GM12878 (cell line): ENCODE data around the gene SOX5. TPM values are rescaled to one million over a fixed set of nuclear protein-coding genes. Genes with fewer than 3 reads are reported as not detected.

Experiments
- ATAC-seq: fragments of 200-7000 bp; cut with Tn5 transposase; 3 replicates; pipeline ENCODE4 v1.9.1; 2020; ENCODE audit warnings: mild to moderate bottlenecking, moderate library complexity
- BruUV-seq: library from RNA; stranded (reverse); fragments of 400-500 nt; replicated peaks from 2 replicates; lab custom pipeline; 2021; lab: Mats Ljungman, UMichigan
- CTCF ChIA-PET: fragments of 300-600 bp; sonication (Branson Sonifier 250); formaldehyde crosslinking; extraction: SDS; loops from one replicate; lab custom pipeline; 2021; ENCODE audit warnings: inconsistent platforms; lab: Yijun Ruan, JAX
- POLR2A ChIA-PET: fragments of 350-600 bp; formaldehyde crosslinking; extraction: SDS; loops from one replicate; lab custom pipeline; 2021; ENCODE audit warnings: inconsistent platforms; lab: Charles Lee
- RAD21 ChIA-PET: fragments of 300-600 bp; sonication (Branson Sonifier 250); formaldehyde crosslinking; loops from one replicate; lab custom pipeline; 2023; ENCODE audit warnings: antibody characterized with exemption; ENCODE audit not compliant: unreplicated experiment; lab: Charles Lee
- SMC1A ChIA-PET: fragments of 300-600 bp; sonication (Branson Sonifier 250); formaldehyde crosslinking; loops from one replicate; lab custom pipeline; 2023; ENCODE audit not compliant: unreplicated experiment, uncharacterized antibody; lab: Charles Lee
- DNase-seq: peaks from one replicate; pipeline ENCODE4 v3.0.0-alpha.2; 2011; ENCODE audit warnings: low read depth, low spot score
- FAIRE-seq: peaks from 3 replicates; lab custom pipeline; 2011; peaks lifted over from hg19 to GRCh38; lab: Jason Lieb, UNC
- H2AFZ ChIP-seq: 2 replicates; pipeline ENCODE4 v1.6.0; 2011; ENCODE audit warnings: low read depth, low read length, control low read depth; ENCODE audit not compliant: control insufficient read depth
- H3K27ac ChIP-seq: 2 replicates; pipeline ENCODE4 v1.5.1; 2011; ENCODE audit warnings: control low read depth; ENCODE audit not compliant: control insufficient read depth, insufficient read depth
- H3K27me3 ChIP-seq, 2 experiments: replicated peaks in 1 of 2; 2 replicates each; pipeline versions ENCODE4 v1.6.0 to v1.6.1; 2011; ENCODE audit warnings: low read length in 1 of 2; ENCODE audit not compliant: control insufficient read depth in 2 of 2, insufficient read depth in 2 of 2
- H3K36me3 ChIP-seq, 2 experiments: 2 replicates each; pipeline ENCODE4 v1.5.1; 2011; ENCODE audit warnings: low read length in 1 of 2; ENCODE audit not compliant: control insufficient read depth in 2 of 2, insufficient read depth in 2 of 2
- H3K4me1 ChIP-seq: 2 replicates; pipeline ENCODE4 v1.6.1; 2011; ENCODE audit warnings: mild to moderate bottlenecking, low read length, moderate library complexity, mixed read lengths; ENCODE audit not compliant: control insufficient read depth, insufficient read depth
- H3K4me2 ChIP-seq: 2 replicates; pipeline ENCODE4 v1.6.0; 2011; ENCODE audit warnings: control low read depth; ENCODE audit not compliant: control insufficient read depth, insufficient read depth
- H3K4me3 ChIP-seq: fragments of 200-600 bp; sonication (generic); 2 replicates; pipeline ENCODE4 v1.5.1; 2016
- H3K79me2 ChIP-seq: 2 replicates; pipeline ENCODE4 v1.6.0; 2011; ENCODE audit warnings: low read length; ENCODE audit not compliant: control insufficient read depth, insufficient read depth
- H3K9ac ChIP-seq: 2 replicates; pipeline ENCODE4 v1.8.0; 2011; ENCODE audit warnings: low read length, control low read depth, mixed read lengths; ENCODE audit not compliant: control insufficient read depth, insufficient read depth
- H3K9me3 ChIP-seq: replicated peaks from 3 replicates; pipeline ENCODE4 v1.5.1; 2011; ENCODE audit warnings: mild to moderate bottlenecking, low read length; ENCODE audit not compliant: control insufficient read depth, insufficient read depth
- H4K20me1 ChIP-seq: 2 replicates; pipeline ENCODE4 v1.6.0; 2011; ENCODE audit not compliant: control insufficient read depth, insufficient read depth
- CBX3 ChIP-seq: fragments of 200-600 bp; sonication (generic); IDR thresholded peaks from 2 replicates; pipeline ENCODE4 v1.6.1; 2016; ENCODE audit warnings: low read depth, borderline replicate concordance
- CHD1 ChIP-seq: IDR thresholded peaks from 2 replicates; pipeline ENCODE4 v1.6.1; 2012; ENCODE audit warnings: low read depth, low read length, improper control_type of control experiment
- EZH2 ChIP-seq: IDR thresholded peaks from 2 replicates; pipeline ENCODE4 v1.6.1; 2012; ENCODE audit warnings: low read depth, mild to moderate bottlenecking, control low read depth, inconsistent platforms, low read length, borderline replicate concordance; ENCODE audit not compliant: control insufficient read depth
- MEF2A ChIP-seq: IDR thresholded peaks from 2 replicates; pipeline ENCODE4 v1.6.1; 2011; ENCODE audit warnings: low read depth, mild to moderate bottlenecking, low read length, moderate library complexity; ENCODE audit not compliant: insufficient read depth
- NRF1 ChIP-seq: conservative IDR thresholded peaks from 2 replicates; pipeline ENCODE4 v1.6.1; 2011; ENCODE audit warnings: mild to moderate bottlenecking, low read depth, low read length, improper control_type of control experiment
- PRDM15 ChIP-seq: fragments of 450-650 bp; formaldehyde crosslinking; IDR thresholded peaks from 2 replicates; pipeline ENCODE4 v1.4.0; 2020; ENCODE audit warnings: mild to moderate bottlenecking, moderate library complexity
- RAD21 ChIP-seq: IDR thresholded peaks from 2 replicates; pipeline ENCODE4 v1.6.1; 2011; ENCODE audit warnings: mild to moderate bottlenecking, low read depth, low read length, moderate library complexity; ENCODE audit not compliant: insufficient read depth
- RAD51 ChIP-seq: fragments of 450-650 bp; IDR thresholded peaks from 2 replicates; pipeline ENCODE4 v1.6.1; 2016; ENCODE audit warnings: moderate library complexity, mild to moderate bottlenecking, inconsistent platforms
- RB1 ChIP-seq: fragments of 450-650 bp; formaldehyde crosslinking; IDR thresholded peaks from 2 replicates; pipeline ENCODE4 v1.6.1; 2017; ENCODE audit warnings: mild to moderate bottlenecking, borderline replicate concordance
- RELA ChIP-seq: fragments of 450-650 bp; IDR thresholded peaks from 2 replicates; pipeline ENCODE4 v1.8.0; 2014; ENCODE audit warnings: borderline replicate concordance; ENCODE audit not compliant: partially characterized antibody
- RUNX3 ChIP-seq: IDR thresholded peaks from 2 replicates; pipeline ENCODE4 v1.6.1; 2012; ENCODE audit warnings: low read length, inconsistent platforms
- YBX1 ChIP-seq: fragments of 450-650 bp; IDR thresholded peaks from 2 replicates; pipeline ENCODE4 v1.6.1; 2016; ENCODE audit warnings: antibody characterized with exemption
- ZBTB11 ChIP-seq: fragments of 450-650 bp; formaldehyde crosslinking; IDR thresholded peaks from 2 replicates; pipeline ENCODE4 v1.5.0; 2022; ENCODE audit warnings: mild to moderate bottlenecking, missing genetic modification characterization
- WGBS: methylation state at CpG from one replicate; pipeline ENCODE4 v1.1.6; 2016; ENCODE audit warnings: low lambda C conversion rate; ENCODE audit not compliant: insufficient replicate concordance, insufficient coverage; ENCODE audit errors: missing lambda C conversion rate; 5-methylcytosine and 5-hydroxymethylcytosine counted together
- in situ Hi-C: fragments of 300-500 bp; cut with MboI; formaldehyde crosslinking; loops from 9 replicates; pipeline ENCODE4 v1.14.3; 2018; ENCODE audit warnings: mixed read lengths
- intact Hi-C: fragments of 100-400 bp; cut with micrococcal nuclease; formaldehyde crosslinking; loops from one replicate; pipeline ENCODE4 v1.14.2; 2022; ENCODE audit not compliant: unreplicated experiment
- polyA plus RNA-seq, 11 experiments: library from polyadenylated mRNA; depleted of rRNA in 4 of 11; unstranded in 6 of 11; stranded (reverse) in 5 of 11; fragments of >200 nt; fragmentation: Nextera tagmentation in 4 of 11; fragmentation: Illumina TruSeq in 1 of 11; extraction: Ambion mirVana in 4 of 11; extraction: Trizol in 1 of 11; gene quantifications; 1 replicate in 1 of 11; 2 replicates in 10 of 11; pipeline versions ENCODE4 v1.2.1 to v1.2.3, GENCODE V29; 2011 to 2016; ENCODE audit warnings: inconsistent platforms in 2 of 11, missing spikeins in 2 of 11, low read depth in 1 of 11
- total RNA-seq, 4 experiments: library from RNA; depleted of rRNA in 3 of 4; stranded (reverse); fragments of >200 nt in 3 of 4; fragmentation: Illumina TruSeq in 1 of 4; extraction: Trizol in 1 of 4; gene quantifications; 2 replicates each; pipeline versions ENCODE4 v1.2.1 to v1.2.3, GENCODE V29; 2013 to 2021

Gene SOX5
- total and polyA plus RNA-seq, 10 of the 15 experiments (the other 5 are each of a cell fraction or from before 2014, with no cell fraction given): 0.08 to 1.0 (median 0.24) TPM

GRCh38 chr12:23482571-23482970 lies 466.9 kb downstream of the SOX5 start:
- H3K9ac ChIP-seq: no peak overlapping the region
- H3K27me3 ChIP-seq: no peaks in the 10 kb centered on the region
- TF ChIP-seq EZH2 (no peak), PRDM15 (no peak), RUNX3 (no peak), RAD51 (no peak), MEF2A (no peak), YBX1 (no peak), CBX3 (no peak), RAD21 (no peak), RB1 (no peak), RELA (no peak), NRF1 (no peak), ZBTB11 (CRISPR knock-in tag) (no peak), CHD1 (no peak)
- no TSS peak for BruUV-seq
- no peaks in the 10 kb centered on the region for H4K20me1 ChIP-seq
- no peak overlapping the region for H2AFZ ChIP-seq
- CTCF ChIA-PET: no interaction called here
- 70% methylated on average over 1 of the region's 1 CpG for WGBS
- no peak overlapping the region for H3K4me2 ChIP-seq
- no peak for DNase-seq
- H3K4me1 ChIP-seq: no peaks in the 10 kb centered on the region
- H3K36me3 ChIP-seq: no peaks in the 10 kb centered on the region
- no peak overlapping the region for H3K27ac ChIP-seq
- intact Hi-C loops: no loop called here
- no peak for FAIRE-seq
- RAD21 ChIA-PET: no interaction called here
- no peaks in the 10 kb centered on the region for H3K9me3 ChIP-seq
- POLR2A ChIA-PET: no interaction called here
- SMC1A ChIA-PET: interaction anchor here (0.6 kb wide), 1 partner anchor 434 kb away, joined by 3 read pairs; no protein-coding TSS in a partner anchor
- H3K4me3 ChIP-seq: no peak overlapping the region
- no peaks in the 10 kb centered on the region for H3K79me2 ChIP-seq
- in situ Hi-C loops: no loop called here
- no peak for ATAC-seq
